NCI-H1417 treated with DMSO at 0.1 percent for 48 hours (cell line): ENCODE data around the gene NMNAT1.
"Not testable (repeated sequence)": the region's sequence is repeated elsewhere in the genome, so short reads cannot be mapped to it uniquely, and the experiment has no call there.

Experiments
- DNase-seq: peaks from one replicate; lab custom pipeline; 2025; lab: John Stamatoyannopoulos, UW

Gene NMNAT1

DNA sequence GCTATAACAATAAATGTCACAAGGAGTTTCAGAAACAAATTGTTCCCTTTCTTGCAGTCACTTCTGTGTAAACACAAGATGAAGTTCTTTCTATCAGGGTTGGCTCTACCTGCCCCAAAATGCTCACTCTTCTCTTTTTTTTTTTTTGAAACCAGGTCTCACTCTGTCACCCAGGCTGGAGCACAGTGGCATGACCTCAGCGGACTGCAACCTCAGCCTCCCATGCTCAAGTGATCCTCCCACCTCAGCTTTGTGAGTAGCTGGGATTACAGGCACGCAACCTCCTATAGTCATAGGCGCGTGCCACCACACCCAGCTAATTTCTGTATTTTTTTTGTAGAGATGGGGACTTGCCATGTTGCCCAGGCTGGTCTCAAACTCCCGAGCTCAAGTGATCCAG lies 22.7 kb upstream of the NMNAT1 start:
- no peak for DNase-seq

DNA sequence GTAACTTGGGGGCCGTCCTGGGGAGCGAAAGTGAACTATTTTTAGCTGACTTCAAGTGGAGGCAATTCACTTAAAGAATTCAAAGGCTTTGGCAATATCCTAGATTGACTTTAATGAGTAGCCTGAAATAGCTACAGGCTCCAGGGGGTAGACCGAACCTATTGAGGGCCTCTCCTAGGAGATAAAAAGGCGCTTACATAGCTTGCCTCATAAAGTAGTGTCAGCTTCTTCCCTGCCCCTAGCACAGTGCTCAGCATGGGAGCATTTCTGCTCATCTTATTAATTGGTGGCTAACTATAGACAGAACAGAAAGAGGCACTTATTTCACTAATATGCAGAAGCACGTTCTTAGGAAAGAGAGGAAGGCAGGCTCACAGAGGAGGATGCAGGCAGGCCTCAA lies 20.9 kb upstream of the NMNAT1 start:
- DNase-seq: no peak

DNA sequence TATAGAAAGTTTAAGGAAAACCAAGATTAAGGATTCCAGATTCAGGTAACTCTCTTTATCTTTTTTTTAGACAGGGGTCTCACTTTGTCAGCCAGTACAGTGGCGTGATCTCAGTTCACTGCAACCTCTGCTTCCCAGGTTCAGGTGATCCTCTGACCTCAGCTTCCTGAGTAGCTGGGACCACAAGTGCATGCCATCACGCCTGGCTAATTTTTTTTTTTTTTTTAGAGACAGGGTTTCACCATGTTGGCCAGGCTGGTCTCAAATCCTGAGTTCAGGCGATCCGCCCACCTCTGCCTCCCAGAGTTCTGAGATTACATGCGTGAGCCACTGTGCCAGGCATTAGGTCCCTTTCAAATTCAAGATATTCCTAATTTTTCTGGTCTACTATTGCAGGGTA lies 16.0 kb upstream of the NMNAT1 start:
- no peak for DNase-seq

DNA sequence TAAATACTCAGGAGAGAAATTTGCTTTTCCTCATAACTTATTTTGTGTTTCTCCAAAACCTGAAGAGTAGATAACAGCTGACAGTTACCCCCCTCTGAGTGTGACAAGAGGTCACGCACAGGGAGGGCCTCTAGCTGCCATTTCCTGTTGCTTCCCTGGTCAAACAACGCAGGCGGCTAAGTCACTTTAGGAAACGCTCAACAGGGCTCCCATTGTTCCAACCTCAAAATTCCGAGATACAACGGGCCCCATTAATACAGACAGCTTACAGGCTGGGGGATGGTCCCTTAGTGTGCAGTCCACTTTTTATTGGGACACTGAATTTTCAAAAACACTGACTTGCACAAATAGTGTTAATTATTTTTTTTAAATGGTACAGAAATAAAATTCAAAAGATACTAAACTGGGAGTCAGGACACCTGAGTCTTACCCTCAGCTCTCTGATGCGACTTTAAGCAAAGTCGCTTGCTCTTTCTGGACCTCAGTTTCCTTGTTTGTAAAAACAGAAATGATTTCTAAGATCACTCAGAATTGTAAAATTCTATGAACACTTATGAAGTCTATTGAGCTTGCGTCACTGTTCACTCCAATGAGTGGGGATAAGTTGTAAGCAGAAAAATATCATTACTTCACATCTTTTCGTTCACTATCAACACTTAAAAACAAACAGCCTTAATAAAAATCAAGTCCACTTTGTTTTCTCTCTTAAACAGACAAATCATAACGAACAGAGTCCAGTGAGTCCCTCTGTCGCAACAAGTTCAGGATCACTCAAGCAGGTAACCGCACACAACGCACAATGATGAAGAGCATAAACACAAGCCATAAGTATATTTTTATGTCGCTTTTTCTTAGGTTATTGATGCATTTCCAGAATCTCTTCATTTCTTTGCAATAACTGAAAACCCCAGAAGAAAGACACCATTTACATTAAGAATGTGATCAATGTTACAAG lies 13.6 kb upstream of the NMNAT1 start:
- no peak for DNase-seq

DNA sequence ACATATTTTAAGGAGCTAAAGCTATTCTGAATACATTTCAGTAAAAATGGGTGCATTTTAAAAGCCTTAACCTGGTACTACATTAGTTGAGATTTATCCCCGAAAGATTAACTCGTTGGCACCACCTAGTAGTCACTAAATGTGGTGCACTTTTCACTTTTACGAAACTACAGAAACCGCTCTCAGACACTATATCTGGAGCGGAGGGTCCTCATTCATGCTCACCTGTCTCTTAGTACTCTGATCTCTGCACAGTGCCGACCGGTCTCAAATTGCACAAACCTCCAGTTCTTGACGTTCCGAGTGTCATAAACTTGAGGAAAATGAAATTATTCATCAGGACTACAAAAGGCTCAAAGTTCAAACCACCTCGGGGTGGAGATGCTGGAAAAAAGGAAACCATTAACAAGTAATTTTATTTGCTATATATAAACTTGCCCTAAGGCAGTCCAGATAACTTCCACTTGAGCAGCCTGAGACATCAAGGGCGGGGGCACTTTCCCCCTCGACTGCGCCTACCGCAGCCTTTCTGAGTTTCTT lies 806 bp upstream of the NMNAT1 start:
- DNase-seq: no peak

DNA sequence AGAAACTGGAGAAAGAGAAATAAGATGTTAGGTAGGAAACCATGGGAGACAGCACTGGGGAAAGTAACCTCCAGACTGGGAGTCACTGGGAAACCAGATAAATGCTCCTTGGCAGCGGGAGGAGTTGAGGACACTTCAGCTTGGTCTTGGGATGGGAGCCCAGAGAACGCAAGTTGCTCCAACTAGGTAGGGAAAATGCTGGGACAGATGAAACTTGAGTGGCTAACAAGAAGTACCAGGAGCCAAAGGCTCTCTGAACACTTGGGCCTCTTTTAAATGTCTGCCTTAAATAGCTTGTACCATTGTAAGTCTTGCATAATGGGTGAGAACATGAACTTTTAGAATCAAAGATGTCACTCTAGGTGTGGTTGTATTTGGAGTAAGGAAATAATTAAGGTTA lies 3.0 kb downstream of the NMNAT1 start:
- DNase-seq: no peak

DNA sequence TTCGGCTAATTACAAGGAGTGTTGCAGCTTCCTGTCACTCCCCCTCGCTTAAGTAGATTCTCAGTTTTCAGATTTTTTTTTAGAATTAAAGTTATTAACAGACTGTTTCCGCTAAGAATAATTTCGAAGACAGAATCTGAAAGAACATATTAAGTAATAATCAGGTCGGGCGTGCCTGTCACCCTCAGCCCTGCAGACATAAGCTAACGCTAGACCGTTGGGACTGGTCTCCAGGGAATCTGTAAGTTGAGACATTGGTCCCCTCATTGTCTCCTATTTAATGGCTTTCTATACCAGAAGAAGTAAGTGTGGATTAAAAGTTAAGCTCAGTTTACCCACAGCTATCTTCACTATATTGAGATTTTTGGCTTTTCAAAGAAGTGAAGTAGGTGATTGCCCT lies 14.5 kb downstream of the NMNAT1 start:
- DNase-seq: no peak

DNA sequence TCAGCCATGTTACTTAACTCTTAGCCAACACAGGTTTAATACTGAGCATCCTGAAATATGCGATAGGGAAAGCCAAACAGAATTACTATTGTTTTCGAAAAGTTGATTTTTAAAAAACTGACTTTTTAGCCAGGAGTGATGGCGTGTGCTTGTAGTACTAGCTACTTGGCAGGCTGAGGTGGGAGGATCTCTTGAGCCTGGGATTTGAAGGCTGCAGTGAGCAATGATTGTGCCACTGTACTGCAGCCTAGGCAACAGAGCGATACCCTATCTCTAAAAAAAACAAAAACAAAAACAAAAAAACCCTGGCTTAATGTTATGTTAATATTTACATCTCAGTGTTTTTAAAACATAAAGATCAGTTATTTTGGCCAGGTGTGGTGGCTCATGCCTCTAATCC lies 16.7 kb downstream of the NMNAT1 start:
- DNase-seq: no peak

DNA sequence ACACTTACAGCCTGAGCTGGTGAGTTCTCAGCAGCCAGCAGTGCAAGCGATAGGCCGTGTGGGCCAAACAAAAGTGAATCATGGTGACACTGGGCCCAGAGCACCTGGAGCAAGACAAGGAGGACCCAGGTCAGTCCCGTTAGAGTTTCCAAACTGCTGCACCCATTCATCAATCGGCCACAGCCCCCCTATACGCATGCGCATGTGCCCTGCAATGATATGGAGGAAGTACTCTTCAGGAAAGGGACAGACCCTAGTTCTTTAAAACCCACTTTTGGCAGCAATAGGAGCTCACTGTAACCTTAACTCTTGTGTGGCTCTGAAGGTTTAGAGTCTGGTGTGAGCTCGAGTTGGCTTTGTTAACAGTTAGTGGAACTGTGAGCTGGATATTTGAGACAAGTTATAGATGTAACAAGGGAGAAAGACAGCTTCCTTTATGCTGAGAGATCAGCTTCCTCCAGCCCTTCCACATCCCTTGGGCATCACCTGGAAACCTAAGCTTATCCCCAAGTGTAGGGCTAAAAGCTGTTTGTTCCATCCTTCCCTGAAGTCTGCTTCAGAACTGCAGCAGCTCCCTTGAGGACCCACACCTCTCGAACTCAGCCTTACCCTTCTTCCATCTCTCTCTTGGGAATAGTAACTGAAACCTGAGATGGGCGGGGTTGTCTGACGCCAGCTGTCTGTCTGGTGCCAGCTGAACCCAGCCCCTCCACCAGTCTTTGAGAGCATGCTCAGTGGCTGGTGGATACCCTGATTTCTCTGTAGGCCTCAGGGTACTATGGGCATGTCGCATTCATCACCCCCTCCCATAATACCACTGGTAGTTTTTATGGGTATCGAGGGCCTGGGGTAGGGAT lies 17.7 kb downstream of the NMNAT1 start:
- no peak for DNase-seq

DNA sequence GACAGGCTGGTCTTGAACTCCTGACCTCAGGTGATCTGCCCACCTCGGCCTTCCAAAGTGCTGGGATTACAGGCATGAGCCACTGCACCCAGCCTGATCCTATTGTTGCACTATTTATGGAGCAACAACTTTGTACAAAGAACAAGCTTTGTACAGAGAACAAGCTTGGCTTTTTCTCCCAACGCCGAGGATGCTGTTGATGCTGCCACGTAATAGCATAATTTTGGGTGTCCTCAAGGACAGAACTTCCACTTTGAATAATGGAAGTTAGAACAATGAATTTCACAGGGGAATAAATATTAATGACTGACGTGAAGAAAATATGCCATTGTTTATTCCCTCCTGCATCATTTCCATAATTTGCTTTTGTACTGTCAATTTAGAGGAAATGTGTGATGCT lies 41.0 kb downstream of the NMNAT1 start:
- DNase-seq: no peak

DNA sequence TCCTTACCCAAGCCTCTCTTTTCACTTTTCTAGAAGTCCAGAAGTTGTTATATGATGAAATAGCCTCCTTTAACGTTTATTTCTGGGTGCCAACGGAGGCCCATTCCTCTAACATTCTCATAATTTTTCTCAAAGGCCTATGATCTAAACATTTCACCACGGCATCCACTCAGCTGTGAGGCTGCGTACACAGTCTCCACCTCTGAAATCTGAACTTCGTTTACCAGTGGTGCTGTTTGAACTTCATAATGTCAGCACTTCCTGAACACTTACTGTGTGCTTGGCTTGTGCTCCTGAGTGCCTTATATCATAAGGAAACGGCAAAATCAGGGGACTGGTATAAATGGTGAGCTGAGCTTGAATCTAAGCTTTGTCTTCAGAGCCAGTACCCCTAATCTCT lies 41.7 kb downstream of the NMNAT1 start:
- no peak for DNase-seq

DNA sequence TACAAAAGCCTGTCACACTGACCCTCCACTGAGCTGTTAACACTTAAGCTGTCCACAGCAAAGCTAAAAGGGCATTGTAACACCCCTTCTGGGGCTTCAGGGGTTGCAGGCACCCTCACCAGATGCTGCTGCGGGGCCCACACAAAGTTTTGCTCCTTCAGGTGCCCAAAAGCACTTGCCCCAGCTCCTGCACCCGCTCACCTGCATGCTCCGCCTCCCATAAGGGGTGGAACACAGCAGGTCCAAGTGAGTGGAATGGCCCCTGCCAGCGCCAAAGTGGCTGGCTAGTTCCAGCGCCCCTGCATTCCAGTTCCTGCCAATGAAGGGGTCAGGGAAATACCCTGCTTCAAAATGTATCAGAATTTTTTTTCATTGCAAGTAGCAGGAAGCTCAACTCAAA lies 46.5 kb downstream of the NMNAT1 start:
- no peak for DNase-seq

DNA sequence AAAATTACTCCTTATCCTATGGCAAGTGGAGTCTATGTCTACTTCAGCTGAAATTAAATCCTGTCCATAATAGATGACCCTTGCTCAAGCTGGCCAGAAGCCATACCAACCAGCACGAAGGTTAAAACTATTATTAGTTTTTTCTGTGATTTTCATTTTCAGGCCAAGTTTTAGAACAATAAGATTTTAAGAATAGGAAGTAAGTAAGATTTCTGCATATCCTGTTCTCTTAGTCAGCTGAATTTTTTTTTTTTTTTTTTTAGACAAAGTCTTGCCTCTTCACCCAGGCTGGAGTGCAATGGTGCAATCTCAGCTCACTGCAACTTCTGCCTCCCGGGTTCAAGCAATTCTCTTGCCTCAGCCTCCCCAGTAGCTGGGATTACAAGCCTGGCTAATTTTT lies 47.7 kb downstream of the NMNAT1 start:
- DNase-seq: no peak

DNA sequence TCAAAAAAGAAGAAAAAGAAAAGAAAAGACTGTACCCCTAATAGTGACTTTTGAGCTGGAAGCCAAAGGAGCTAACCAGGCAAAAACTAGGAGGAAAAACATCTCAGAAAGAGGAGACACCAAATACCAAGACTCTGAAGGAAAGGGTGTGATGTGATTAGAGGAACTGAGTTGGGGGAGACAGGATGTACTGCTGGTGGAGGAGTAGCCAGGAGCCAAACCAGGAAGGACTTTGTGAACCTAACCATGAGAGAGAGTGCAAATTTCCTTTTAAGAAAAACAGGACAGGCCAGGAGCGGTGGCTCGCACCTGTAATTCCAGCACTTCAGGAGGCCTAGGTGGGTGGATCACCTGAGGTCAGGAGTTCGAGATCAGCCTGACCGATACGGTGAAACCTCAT lies 49.6 kb downstream of the NMNAT1 start:
- DNase-seq: no peak

DNA sequence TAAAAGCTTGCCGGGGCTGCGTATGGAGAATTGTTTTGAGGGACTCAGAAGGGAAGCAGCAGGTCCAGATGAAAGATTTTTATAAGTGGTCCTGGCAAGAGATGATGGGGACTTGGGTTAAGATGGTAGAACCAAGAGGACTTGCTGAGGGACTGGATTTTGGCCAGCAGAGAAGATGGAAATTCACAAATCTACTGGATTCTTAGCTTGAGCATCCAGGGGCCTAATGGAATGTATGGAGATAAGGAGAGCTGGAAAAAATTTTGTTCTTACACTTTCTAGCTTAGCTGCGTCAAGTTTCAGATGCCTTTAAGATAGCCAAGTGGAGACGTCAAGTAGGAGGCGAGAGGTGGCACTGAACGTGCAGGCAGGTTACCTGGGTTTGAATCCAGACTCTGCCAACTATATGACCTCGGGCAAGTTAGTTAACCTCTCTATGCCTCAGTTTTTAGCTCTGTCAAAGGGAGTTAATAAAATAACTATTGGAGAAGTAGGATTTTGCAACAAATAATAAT lies 50.3 kb downstream of the NMNAT1 start:
- DNase-seq: no peak

DNA sequence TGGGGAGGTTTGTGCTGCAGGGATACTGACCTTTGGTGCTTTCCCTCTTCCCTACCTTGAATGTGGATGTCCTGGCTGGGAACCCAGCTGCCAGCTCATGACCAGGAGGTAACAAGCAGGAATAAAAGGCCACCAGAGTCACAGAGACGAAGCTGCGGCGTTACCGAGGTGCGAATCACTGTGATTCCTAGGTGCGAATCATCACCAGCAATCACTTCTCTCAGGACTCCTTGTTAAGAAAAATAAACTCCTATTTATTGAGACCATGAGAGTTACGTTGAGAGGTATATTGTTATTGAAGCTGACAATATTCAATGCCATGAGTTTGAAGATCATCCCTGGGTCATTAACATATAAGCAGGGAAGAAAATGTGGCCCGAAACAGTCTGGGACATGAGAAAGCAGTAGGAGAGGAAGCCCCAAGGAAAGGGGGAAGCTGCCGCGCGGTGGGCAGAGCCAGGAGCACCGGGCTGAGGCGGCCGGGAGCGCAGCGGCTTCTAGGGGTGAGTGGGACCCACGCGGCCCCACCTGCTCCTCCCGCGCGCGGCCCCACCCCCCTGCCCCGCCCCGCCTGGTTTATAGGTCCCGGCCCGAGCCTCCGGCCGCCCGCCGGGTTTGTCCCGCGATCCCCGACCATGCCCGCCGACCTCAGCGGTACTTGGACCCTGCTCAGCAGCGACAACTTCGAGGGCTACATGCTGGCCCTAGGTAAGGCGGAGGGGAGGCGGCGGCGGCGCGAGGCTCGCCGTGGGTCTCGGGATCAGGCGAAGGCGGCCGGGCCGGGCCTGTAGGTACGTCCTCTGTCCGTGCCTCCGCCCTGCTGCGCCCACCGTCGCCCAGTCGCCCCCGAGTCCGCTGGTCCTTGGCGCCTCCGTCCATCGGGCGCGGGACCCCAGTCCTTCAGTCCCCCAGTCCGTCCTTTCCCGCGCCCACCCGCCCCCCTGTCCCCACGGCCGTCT lies 53.6 kb downstream of the NMNAT1 start, which contains the start of gene RBP7:
Gene RBP7, plus strand, starts transcription at position 605 of the 959 bp plus-strand sequence. Its CDS starts 31 bp downstream, at position 636.
- DNase-seq: no peak

DNA sequence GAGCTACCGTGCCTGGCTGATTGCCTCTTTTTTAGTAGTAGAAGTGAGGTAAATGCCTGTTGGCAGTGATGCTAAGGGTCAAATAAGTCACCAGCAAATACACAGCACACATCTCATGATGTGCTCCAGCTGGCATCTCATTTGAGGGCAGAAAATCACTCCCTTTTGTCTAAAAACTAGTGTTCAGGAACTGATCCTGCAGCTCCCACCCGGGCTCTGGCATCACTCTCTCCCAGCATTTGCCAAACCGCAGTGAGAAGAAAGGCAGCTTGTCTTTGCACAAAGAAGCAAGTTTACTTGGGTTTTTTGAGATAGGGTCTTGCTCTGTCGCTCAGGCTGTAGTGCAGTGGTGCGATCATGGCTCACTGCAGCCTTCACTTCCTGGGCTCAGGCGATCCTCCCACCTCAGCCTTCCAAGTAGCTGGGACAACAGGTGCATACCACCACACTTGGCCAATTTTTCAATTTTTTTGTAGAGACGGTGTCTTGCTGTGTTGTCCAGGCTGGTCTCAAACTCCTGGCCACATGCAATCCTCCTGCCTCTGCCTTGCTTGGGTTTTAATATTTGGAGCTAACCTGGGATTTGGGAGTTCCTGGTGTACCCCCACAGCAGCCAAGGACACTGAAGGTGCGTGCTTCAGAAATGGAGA lies 57.9 kb downstream of the NMNAT1 start:
- DNase-seq: no peak

DNA sequence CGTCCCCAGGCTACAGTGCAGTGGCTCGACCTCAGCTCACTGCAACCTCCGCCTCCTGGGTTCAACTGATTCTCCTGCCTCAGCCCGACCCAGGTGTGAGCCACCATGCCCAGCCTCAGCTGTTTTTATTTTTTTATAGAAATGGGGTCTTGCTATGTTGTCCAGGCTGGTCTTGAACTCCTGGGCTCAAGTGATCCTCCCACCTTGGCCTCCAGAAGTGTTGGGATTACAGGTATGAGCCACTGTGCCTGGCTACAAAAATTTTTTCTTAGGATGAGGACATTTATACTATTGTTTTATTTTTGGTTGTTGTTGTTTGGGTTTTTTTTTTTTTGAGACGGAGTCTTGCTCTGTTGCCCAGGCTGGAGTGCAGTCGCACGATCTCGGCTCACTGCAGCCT lies 62.0 kb downstream of the NMNAT1 start:
- DNase-seq: not testable (repeated sequence)

DNA sequence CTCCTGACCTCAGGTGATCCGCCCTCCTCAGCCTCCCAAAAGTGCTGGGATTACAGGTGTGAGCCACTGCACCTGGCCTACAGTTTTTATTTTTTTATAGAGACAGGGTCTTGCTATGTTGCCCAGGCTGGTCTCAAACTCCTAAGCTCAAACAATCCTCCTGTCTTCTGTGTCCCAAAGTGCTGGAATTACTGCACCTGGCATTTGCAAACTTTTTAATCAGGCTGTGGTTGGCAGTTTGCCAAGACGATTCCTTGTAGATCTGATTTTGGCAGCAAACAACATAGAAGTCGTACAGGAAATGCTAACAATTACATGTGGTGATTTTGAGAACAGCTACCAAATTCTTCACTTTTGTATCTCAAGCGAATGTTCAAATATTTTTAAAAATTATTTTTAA lies 63.9 kb downstream of the NMNAT1 start:
- DNase-seq: no peak

DNA sequence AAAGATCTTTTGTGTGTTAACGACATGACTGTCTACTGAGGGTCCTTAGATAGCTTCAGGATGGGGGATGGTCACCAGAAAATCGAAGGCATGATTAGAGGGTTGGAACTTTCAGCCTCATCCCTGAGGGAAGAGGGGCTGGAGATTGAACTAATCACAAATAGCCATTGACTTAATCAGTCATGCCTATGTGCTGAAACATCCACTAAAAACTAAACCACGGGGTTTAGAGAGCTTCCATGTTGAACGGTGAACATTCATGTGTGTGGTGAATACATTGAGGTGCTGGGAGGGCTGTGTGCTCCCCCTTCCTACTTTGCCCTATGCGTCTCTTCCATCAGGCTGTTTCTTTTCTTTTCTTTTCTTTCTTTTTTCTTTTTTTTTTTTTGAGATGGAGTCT lies 70.7 kb downstream of the NMNAT1 start:
- no peak for DNase-seq

DNA sequence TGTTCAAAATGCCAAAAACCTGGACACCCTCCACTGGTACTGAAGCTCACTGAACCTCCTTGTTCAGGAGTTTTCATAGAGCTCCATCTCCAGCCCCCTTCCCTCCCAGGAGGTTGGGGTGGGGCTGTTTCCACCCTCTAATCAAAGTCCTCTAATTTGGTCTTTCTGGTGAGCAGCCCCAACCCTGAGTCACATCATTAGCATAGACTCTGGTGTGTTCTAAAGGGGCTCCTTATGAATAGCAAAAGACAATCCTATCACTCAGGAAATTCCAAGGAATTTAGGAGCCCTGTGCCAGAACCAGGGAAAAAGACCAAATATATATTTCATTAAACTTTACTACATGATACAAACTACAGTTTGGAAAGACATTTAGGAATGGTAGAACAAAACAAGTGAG lies 76.3 kb downstream of the NMNAT1 start:
- no peak for DNase-seq
